CD4-positive, alpha-beta memory T cell (primary cell): ENCODE measurements around the gene NBAS. TPM values are rescaled to one million over a fixed set of nuclear protein-coding genes. Genes with fewer than 3 reads are reported as not detected.

Experiments
- CTCF ChIA-PET: fragments of 350-600 bp; sonication (Branson Sonifier 250); formaldehyde crosslinking; loops from one replicate; lab custom pipeline; 2021; ENCODE audit warnings: inconsistent platforms; ENCODE audit not compliant: partially characterized antibody; lab: Charles Lee
- POLR2A ChIA-PET: fragments of 350-600 bp; sonication (Branson Sonifier 250); formaldehyde crosslinking; loops from one replicate; lab custom pipeline; 2021; ENCODE audit not compliant: partially characterized antibody; lab: Charles Lee
- DNase-seq, 5 donors: peaks; one replicate each; pipeline versions ENCODE4 v3.0.0 to v3.0.0-alpha.2; 2020 to 2022; ENCODE audit warnings: mixed read lengths in 1 of 5
- H3K27ac ChIP-seq: one replicate; pipeline ENCODE4 v1.7.0; 2013; ENCODE audit warnings: low read depth, low read length
- H3K27me3 ChIP-seq: 2 replicates; pipeline ENCODE4 v1.7.0; 2013; ENCODE audit warnings: mild to moderate bottlenecking, low read length, moderate library complexity; ENCODE audit not compliant: insufficient read depth
- H3K36me3 ChIP-seq: 2 replicates; pipeline ENCODE4 v1.7.0; 2013; ENCODE audit warnings: mild to moderate bottlenecking, low read length, moderate library complexity; ENCODE audit not compliant: insufficient read depth
- H3K4me1 ChIP-seq: 2 replicates; pipeline ENCODE4 v1.7.0; 2013; ENCODE audit warnings: mild to moderate bottlenecking, low read length, moderate library complexity; ENCODE audit not compliant: insufficient read depth
- H3K4me3 ChIP-seq, 2 donors: one replicate each; pipeline ENCODE4 v1.7.0; 2013; ENCODE audit warnings: low read length in 2 of 2, mild to moderate bottlenecking in 1 of 2
- H3K9me3 ChIP-seq, 2 donors: one replicate each; pipeline ENCODE4 v1.7.0; 2013; ENCODE audit warnings: low read length in 2 of 2, control low read depth in 1 of 2; ENCODE audit not compliant: control insufficient read depth in 1 of 2
- H3K27ac Mint-ChIP-seq, 7 donors: one replicate each; pipeline ENCODE4 v1.8.0; 2020 to 2021; ENCODE audit warnings: mixed read lengths in 7 of 7, mild to moderate bottlenecking in 6 of 7, inconsistent platforms in 3 of 7, moderate library complexity in 3 of 7
- H3K27me3 Mint-ChIP-seq, 2 donors: one replicate each; pipeline ENCODE4 v1.8.0; 2020 to 2021; ENCODE audit warnings: mixed read lengths in 2 of 2
- H3K36me3 Mint-ChIP-seq, 2 donors: one replicate each; pipeline ENCODE4 v1.8.0; 2020 to 2021; ENCODE audit warnings: mixed read lengths in 2 of 2, inconsistent platforms in 1 of 2, mild to moderate bottlenecking in 1 of 2
- H3K4me1 Mint-ChIP-seq, 4 donors: one replicate each; pipeline ENCODE4 v1.8.0; 2020 to 2021; ENCODE audit warnings: mixed read lengths in 4 of 4, mild to moderate bottlenecking in 1 of 4
- H3K4me3 Mint-ChIP-seq, 8 donors: one replicate each; pipeline ENCODE4 v1.8.0; 2020 to 2021; ENCODE audit warnings: mixed read lengths in 8 of 8, mild to moderate bottlenecking in 7 of 8, moderate library complexity in 6 of 8, inconsistent platforms in 3 of 8
- H3K9me3 Mint-ChIP-seq, 8 donors: one replicate each; pipeline ENCODE4 v1.8.0; 2020 to 2021; ENCODE audit warnings: mixed read lengths in 8 of 8, mild to moderate bottlenecking in 5 of 8, inconsistent platforms in 3 of 8, moderate library complexity in 1 of 8
- intact Hi-C: fragments of 100-400 bp; cut with micrococcal nuclease; formaldehyde crosslinking; loops from one replicate; pipeline ENCODE4 v1.15.1; 2023
- polyA plus RNA-seq, 2 donors: library from polyadenylated mRNA; unstranded; fragments of 300-500 nt; fragmentation: Illumina TruSeq; gene quantifications; one replicate each; pipeline ENCODE4 v1.2.3, GENCODE V29; 2021
- total RNA-seq, 2 experiments: library from RNA; stranded (reverse); gene quantifications; one replicate each; pipeline ENCODE4 v1.2.3, GENCODE V29; 2021

NBAS gene
- total and polyA plus RNA-seq, 4 experiments from 2014 or later = 16.1 to 37.0 (median 27.1) TPM

DNA sequence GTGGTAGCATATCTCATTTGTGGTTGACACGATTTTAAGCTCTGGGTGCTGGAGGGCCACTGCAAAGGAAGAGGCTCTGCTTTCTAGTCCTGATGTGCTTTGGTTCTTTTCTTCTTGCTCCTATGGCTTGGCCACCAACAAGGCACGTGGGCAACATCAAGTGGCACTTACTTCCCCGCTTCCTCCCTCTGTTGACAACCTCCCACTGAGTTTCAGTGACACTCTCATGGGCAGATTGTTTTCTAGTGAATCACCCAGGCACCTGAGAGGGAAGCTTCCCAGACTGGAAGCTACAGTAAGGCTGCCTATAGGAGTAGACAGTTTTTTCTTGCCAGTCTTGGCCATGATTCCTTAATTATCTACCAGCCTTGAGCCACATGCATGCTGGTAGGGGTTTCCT, 89.0 kb downstream of the NBAS start:
- ChIA-PET POLR2A (no interaction called here), CTCF (no interaction called here)
- no peak for DNase-seq
- H3K27ac Mint-ChIP-seq = no peak overlapping the region
- H3K27me3 Mint-ChIP-seq = no peaks in the 10 kb centered on the region
- H3K4me1 Mint-ChIP-seq = no peaks in the 10 kb centered on the region
- Histone ChIP-seq H3K27me3 (no peaks in the 10 kb centered on the region), H3K36me3 (peaks cover 23% of the 10 kb centered on the region), H3K4me1 (no peaks in the 10 kb centered on the region), H3K9me3 (no peaks in the 10 kb centered on the region), H3K4me3 (no peak overlapping the region), H3K27ac (no peak overlapping the region)
- H3K9me3 Mint-ChIP-seq = peaks cover 0 to 4% (median under 1%) of the 10 kb centered on the region in 8 donors
- H3K4me3 Mint-ChIP-seq = no peak overlapping the region
- H3K36me3 Mint-ChIP-seq = peaks cover 70 to 81% of the 10 kb centered on the region in 2 donors
- intact Hi-C loops = no loop called here

DNA sequence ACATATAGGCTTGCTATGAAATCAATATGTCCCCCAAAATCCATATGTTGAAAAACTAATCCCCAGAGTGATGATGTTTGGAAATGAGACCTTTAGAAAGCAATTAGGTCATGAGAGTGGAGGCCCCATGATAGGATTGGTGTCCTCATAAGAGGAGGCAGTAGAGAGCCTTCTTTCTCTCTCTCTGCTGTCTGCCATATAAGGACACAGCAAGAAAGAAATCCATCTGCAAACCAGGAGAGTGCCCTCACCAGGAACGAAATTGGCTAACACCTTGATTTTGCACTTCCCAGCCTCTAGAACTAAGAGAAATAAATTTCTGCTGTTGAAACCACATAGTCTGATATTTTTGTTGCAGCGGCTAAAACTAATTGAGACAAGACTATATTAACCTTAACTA, 89.5 kb downstream of the NBAS start:
- H3K4me1 Mint-ChIP-seq = no peaks in the 10 kb centered on the region
- Histone ChIP-seq H3K36me3 (peaks cover 24% of the 10 kb centered on the region), H3K9me3 (no peaks in the 10 kb centered on the region), H3K27ac (no peak overlapping the region), H3K27me3 (no peaks in the 10 kb centered on the region), H3K4me3 (no peak overlapping the region), H3K4me1 (no peaks in the 10 kb centered on the region)
- ChIA-PET CTCF (no interaction called here), POLR2A (no interaction called here)
- H3K9me3 Mint-ChIP-seq = peaks cover 0 to 4% (median under 1%) of the 10 kb centered on the region in 8 donors
- no peaks in the 10 kb centered on the region for H3K27me3 Mint-ChIP-seq
- H3K4me3 Mint-ChIP-seq = no peak overlapping the region
- intact Hi-C loops = no loop called here
- DNase-seq = no peak
- H3K36me3 Mint-ChIP-seq = peaks cover 71 to 84% of the 10 kb centered on the region in 2 donors
- no peak overlapping the region for H3K27ac Mint-ChIP-seq

DNA sequence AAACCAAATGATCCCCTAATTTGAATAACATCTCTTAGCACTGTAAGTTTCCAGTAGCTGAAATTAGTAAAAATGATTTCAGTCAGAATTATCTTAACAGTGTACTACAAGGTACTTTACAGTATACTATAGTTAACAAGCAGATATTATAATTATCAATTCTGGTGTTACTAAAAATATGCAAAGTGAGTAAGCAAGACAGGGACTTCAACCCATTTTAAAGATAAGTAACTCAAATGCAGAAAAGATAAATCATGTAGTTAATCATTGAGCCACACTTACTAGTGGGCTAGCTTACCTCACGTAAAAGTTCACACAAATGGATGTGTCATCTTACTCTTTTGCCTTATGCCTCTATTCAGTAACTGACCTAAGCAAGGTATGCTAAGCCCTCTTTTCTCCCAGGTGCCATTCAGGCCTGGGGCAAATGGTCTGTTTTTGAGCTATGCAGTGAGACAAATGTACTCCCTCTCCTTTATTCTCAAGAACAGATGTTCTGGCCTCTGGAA, 101.0 kb downstream of the NBAS start:
- peaks cover 54 to 65% of the 10 kb centered on the region in 2 donors for H3K36me3 Mint-ChIP-seq

DNA sequence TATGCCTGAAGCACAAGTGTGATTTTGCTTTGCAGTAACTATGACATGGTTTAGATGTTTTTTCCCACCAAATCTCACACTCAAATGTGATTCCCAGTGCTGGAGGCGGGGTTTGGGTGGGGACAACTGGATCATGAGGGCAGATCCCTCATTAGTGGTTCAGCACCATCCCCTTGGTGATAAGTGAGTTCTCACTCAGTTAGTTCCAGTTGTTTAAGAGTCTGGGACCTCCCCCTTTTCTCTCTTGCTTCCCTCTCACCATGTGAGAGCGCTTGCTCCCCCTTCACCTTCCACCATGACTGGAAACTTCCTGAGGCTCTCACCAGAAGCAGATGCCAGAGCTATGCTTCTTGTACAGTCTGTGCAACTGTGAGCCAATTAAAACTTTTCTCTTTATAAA, 102.9 kb downstream of the NBAS start:
- CTCF ChIA-PET = no interaction called here
- Mint-ChIP-seq H3K4me3 (no peak overlapping the region), H3K27ac (peak overlapping the region in 1 of 7 donors; percentile 30)

More for the DNA sequence above, 101.0 kb downstream of the NBAS start:
- DNase-seq = no peak
- H3K4me1 Mint-ChIP-seq = peaks cover 0 to 2% (median 0%) of the 10 kb centered on the region in 4 donors
- peaks cover 12% of the 10 kb centered on the region for H3K36me3 ChIP-seq
- no peak overlapping the region for H3K4me3 Mint-ChIP-seq
- no peak overlapping the region for H3K4me3 ChIP-seq
- CTCF ChIA-PET = no interaction called here
- POLR2A ChIA-PET = no interaction called here
- no peaks in the 10 kb centered on the region for H3K9me3 ChIP-seq
- H3K27me3 Mint-ChIP-seq = no peaks in the 10 kb centered on the region
- no peaks in the 10 kb centered on the region for H3K9me3 Mint-ChIP-seq
- H3K4me1 ChIP-seq = no peaks in the 10 kb centered on the region
- H3K27me3 ChIP-seq = no peaks in the 10 kb centered on the region
- H3K27ac Mint-ChIP-seq = no peak overlapping the region
- intact Hi-C loops = no loop called here
- H3K27ac ChIP-seq = no peak overlapping the region

DNA sequence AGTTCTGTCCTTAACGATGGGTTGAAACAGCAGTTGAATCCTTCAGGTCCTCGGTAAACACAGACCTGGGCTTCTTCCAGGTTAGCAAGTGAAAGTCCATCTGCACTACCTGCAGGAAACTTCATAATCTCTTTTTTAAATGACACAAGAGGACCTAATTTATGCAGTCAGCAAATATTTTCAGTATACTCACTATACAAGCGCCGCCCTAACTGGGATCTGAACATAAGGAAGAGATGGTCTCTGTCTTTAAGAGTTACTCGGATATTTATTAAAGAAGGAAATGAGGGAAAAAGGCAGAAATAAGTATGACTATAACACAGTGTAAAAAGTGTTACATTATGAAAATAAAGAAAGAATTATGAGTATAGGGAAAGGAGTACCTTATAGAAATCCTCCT, 103.3 kb downstream of the NBAS start:
- Histone ChIP-seq H3K27ac (no peak overlapping the region), H3K36me3 (peaks cover 12% of the 10 kb centered on the region), H3K9me3 (no peaks in the 10 kb centered on the region), H3K27me3 (no peaks in the 10 kb centered on the region), H3K4me3 (no peak overlapping the region), H3K4me1 (no peaks in the 10 kb centered on the region)
- no peaks in the 10 kb centered on the region for H3K4me1 Mint-ChIP-seq
- POLR2A ChIA-PET = no interaction called here
- no peaks in the 10 kb centered on the region for H3K27me3 Mint-ChIP-seq
- peaks cover 45 to 63% of the 10 kb centered on the region in 2 donors for H3K36me3 Mint-ChIP-seq
- DNase-seq = no peak
- CTCF ChIA-PET = no interaction called here
- no peak overlapping the region for H3K4me3 Mint-ChIP-seq
- H3K27ac Mint-ChIP-seq = peak overlapping the region in 1 of 7 donors; percentile 15
- intact Hi-C loops = no loop called here
- H3K9me3 Mint-ChIP-seq = no peaks in the 10 kb centered on the region

More for the DNA sequence above, 102.9 kb downstream of the NBAS start:
- Histone ChIP-seq H3K9me3 (no peaks in the 10 kb centered on the region), H3K36me3 (peaks cover 12% of the 10 kb centered on the region), H3K27ac (no peak overlapping the region), H3K27me3 (no peaks in the 10 kb centered on the region), H3K4me1 (no peaks in the 10 kb centered on the region), H3K4me3 (no peak overlapping the region)
- POLR2A ChIA-PET = interaction anchor here (0.5 kb wide), 1 partner anchor 165 kb away, joined by 5 read pairs; no protein-coding TSS in a partner anchor
- H3K9me3 Mint-ChIP-seq = no peaks in the 10 kb centered on the region
- H3K36me3 Mint-ChIP-seq = peaks cover 43 to 62% of the 10 kb centered on the region in 2 donors
- no peaks in the 10 kb centered on the region for H3K27me3 Mint-ChIP-seq
- DNase-seq = no peak
- no peaks in the 10 kb centered on the region for H3K4me1 Mint-ChIP-seq
- intact Hi-C loops = no loop called here

DNA sequence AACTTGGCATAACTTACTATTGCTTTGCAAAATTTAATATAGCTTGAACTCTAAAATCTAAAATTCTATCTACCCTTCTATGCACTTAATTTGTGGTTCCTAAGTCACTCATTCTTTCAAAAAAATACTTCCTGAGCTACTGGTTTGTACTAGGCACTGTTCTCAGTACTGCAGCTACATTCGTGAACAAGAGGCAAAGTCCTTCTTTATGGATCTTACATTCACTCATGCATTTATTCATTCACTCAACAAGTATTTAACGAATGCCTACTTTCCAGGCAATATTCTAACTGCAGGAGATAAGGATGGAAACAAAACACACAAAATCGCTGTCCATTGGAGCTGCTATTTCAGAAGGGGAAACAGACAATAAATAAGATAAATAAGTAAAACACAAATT, 104.8 kb downstream of the NBAS start:
- ChIA-PET CTCF (no interaction called here), POLR2A (interaction anchor here (0.5 kb wide), 1 partner anchor 24 kb away, joined by 3 read pairs; no protein-coding TSS in a partner anchor)
- Mint-ChIP-seq H3K36me3 (peaks cover 45 to 62% of the 10 kb centered on the region in 2 donors), H3K27ac (no peak overlapping the region), H3K4me3 (no peak overlapping the region), H3K4me1 (no peaks in the 10 kb centered on the region), H3K9me3 (no peaks in the 10 kb centered on the region), H3K27me3 (no peaks in the 10 kb centered on the region)
- no peak for DNase-seq
- no peak overlapping the region for H3K4me3 ChIP-seq
- H3K4me1 ChIP-seq = no peaks in the 10 kb centered on the region
- intact Hi-C loops = no loop called here
- H3K9me3 ChIP-seq = no peaks in the 10 kb centered on the region
- no peak overlapping the region for H3K27ac ChIP-seq
- H3K27me3 ChIP-seq = no peaks in the 10 kb centered on the region
- H3K36me3 ChIP-seq = peaks cover 4% of the 10 kb centered on the region

DNA sequence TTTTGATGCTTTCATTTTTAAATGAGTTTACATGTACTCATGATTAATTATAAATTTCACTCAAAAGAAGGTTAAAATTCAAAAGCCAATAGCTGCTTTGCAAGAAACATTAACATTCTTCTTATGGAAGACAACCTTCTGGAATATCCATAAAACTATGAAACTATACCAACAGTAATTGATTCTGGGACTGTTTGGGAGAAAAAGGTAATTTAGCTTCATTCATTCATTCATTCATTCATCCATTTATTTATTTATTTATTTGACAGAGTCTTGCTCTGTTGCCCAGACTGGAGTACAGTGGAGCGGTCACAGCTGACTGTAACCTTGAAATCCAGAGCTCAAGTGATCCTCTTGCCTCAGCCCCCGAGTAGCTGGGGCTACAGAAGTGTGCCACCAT, 110.3 kb downstream of the NBAS start:
- no peak overlapping the region for H3K4me3 Mint-ChIP-seq
- no peaks in the 10 kb centered on the region for H3K27me3 Mint-ChIP-seq
- intact Hi-C loops = no loop called here
- ChIA-PET POLR2A (no interaction called here), CTCF (no interaction called here)
- Histone ChIP-seq H3K27ac (no peak overlapping the region), H3K27me3 (no peaks in the 10 kb centered on the region), H3K4me3 (no peak overlapping the region), H3K4me1 (no peaks in the 10 kb centered on the region), H3K9me3 (no peaks in the 10 kb centered on the region), H3K36me3 (no peaks in the 10 kb centered on the region)
- H3K36me3 Mint-ChIP-seq = peaks cover 52 to 54% of the 10 kb centered on the region in 2 donors
- no peak overlapping the region for H3K27ac Mint-ChIP-seq
- no peak for DNase-seq
- H3K9me3 Mint-ChIP-seq = peaks cover 0 to 16% (median 6%) of the 10 kb centered on the region in 8 donors
- peaks cover 0 to 2% (median under 1%) of the 10 kb centered on the region in 4 donors for H3K4me1 Mint-ChIP-seq
